Activated T-helper 17 cell treated with anti-CD3 and anti-CD28 coated beads, Interleukin-2, amount 50 U/mL, for 72 hours (primary cell): ENCODE measurements around the gene HMCN1. TPM values are rescaled to one million over a fixed set of nuclear protein-coding genes. Genes with fewer than 3 reads are reported as not detected.

Experiments used
- ATAC-seq: fragments of 150-1000 bp; cut with Tn5 transposase; replicated peaks from 2 replicates; pipeline ENCODE4 v1.10.0; 2021; ENCODE audit warnings: mild to moderate bottlenecking, moderate library complexity
- H3K27ac Mint-ChIP-seq: one replicate; pipeline ENCODE4 v1.8.0; 2022; ENCODE audit warnings: mixed read lengths
- H3K27me3 Mint-ChIP-seq: one replicate; pipeline ENCODE4 v1.8.0; 2022; ENCODE audit warnings: mixed read lengths
- H3K36me3 Mint-ChIP-seq: one replicate; pipeline ENCODE4 v1.8.0; 2022; ENCODE audit warnings: low read depth, mild to moderate bottlenecking, mixed read lengths
- H3K4me1 Mint-ChIP-seq: one replicate; pipeline ENCODE4 v1.8.0; 2022; ENCODE audit warnings: mixed read lengths
- H3K4me3 Mint-ChIP-seq: one replicate; pipeline ENCODE4 v1.8.0; 2022; ENCODE audit warnings: mild to moderate bottlenecking, mixed read lengths
- H3K9me3 Mint-ChIP-seq: one replicate; pipeline ENCODE4 v1.8.0; 2022; ENCODE audit warnings: mixed read lengths
- total RNA-seq, 2 donors: library from RNA; stranded (reverse); gene quantifications; one replicate each; pipeline ENCODE4 v1.2.3, GENCODE V29; 2022

The HMCN1 gene
- total RNA-seq, 2 donors from 2014 or later = 0.06 to 1.2 TPM

- H3K27ac Mint-ChIP-seq = no peak overlapping the region
- no peaks in the 10 kb centered on the region for H3K27me3 Mint-ChIP-seq
- no peaks in the 10 kb centered on the region for H3K36me3 Mint-ChIP-seq
- no peaks in the 10 kb centered on the region for H3K4me1 Mint-ChIP-seq
- H3K9me3 Mint-ChIP-seq = no peaks in the 10 kb centered on the region
- no peak overlapping the region for H3K4me3 Mint-ChIP-seq
- ATAC-seq = no peak
Observed at GRCh38 chr1:185837711-185838110, 103.5 kb downstream of the HMCN1 start.

- Mint-ChIP-seq H3K9me3 (no peaks in the 10 kb centered on the region), H3K36me3 (no peaks in the 10 kb centered on the region), H3K4me3 (no peak overlapping the region), H3K27me3 (no peaks in the 10 kb centered on the region), H3K4me1 (no peaks in the 10 kb centered on the region), H3K27ac (no peak overlapping the region)
- ATAC-seq = no peak
Observed at GRCh38 chr1:185838111-185838510, 103.9 kb downstream of the HMCN1 start.

- no peak overlapping the region for H3K4me3 Mint-ChIP-seq
- H3K27me3 Mint-ChIP-seq = no peaks in the 10 kb centered on the region
- H3K27ac Mint-ChIP-seq = no peak overlapping the region
- H3K36me3 Mint-ChIP-seq = no peaks in the 10 kb centered on the region
- no peaks in the 10 kb centered on the region for H3K4me1 Mint-ChIP-seq
- no peak for ATAC-seq
- no peaks in the 10 kb centered on the region for H3K9me3 Mint-ChIP-seq
Observed at GRCh38 chr1:185840880-185841279, 106.7 kb downstream of the HMCN1 start.

GRCh38 chr1:185843297-185843869 is 109.2 kb downstream of the HMCN1 start:
- Mint-ChIP-seq H3K27ac (no peak overlapping the region), H3K4me3 (no peak overlapping the region), H3K4me1 (no peaks in the 10 kb centered on the region), H3K9me3 (no peaks in the 10 kb centered on the region), H3K27me3 (no peaks in the 10 kb centered on the region), H3K36me3 (no peaks in the 10 kb centered on the region)
- ATAC-seq = no peak

GRCh38 chr1:185843986-185844385 is 109.8 kb downstream of the HMCN1 start:
- H3K4me1 Mint-ChIP-seq = no peaks in the 10 kb centered on the region
- no peak for ATAC-seq
- no peak overlapping the region for H3K4me3 Mint-ChIP-seq
- H3K36me3 Mint-ChIP-seq = no peaks in the 10 kb centered on the region
- no peak overlapping the region for H3K27ac Mint-ChIP-seq
- no peaks in the 10 kb centered on the region for H3K9me3 Mint-ChIP-seq
- H3K27me3 Mint-ChIP-seq = no peaks in the 10 kb centered on the region

- Mint-ChIP-seq H3K27me3 (no peaks in the 10 kb centered on the region), H3K36me3 (no peaks in the 10 kb centered on the region), H3K27ac (no peak overlapping the region), H3K4me1 (no peaks in the 10 kb centered on the region), H3K9me3 (no peaks in the 10 kb centered on the region), H3K4me3 (no peak overlapping the region)
- no peak for ATAC-seq
Observed at GRCh38 chr1:185846672-185847444, 112.7 kb downstream of the HMCN1 start.

GRCh38 chr1:185849014-185849413 is 114.8 kb downstream of the HMCN1 start:
- H3K4me3 Mint-ChIP-seq = no peak overlapping the region
- H3K36me3 Mint-ChIP-seq = no peaks in the 10 kb centered on the region
- no peaks in the 10 kb centered on the region for H3K4me1 Mint-ChIP-seq
- no peak for ATAC-seq
- H3K9me3 Mint-ChIP-seq = no peaks in the 10 kb centered on the region
- no peak overlapping the region for H3K27ac Mint-ChIP-seq
- no peaks in the 10 kb centered on the region for H3K27me3 Mint-ChIP-seq

- no peak overlapping the region for H3K27ac Mint-ChIP-seq
- no peak overlapping the region for H3K4me3 Mint-ChIP-seq
- H3K36me3 Mint-ChIP-seq = no peaks in the 10 kb centered on the region
- no peak for ATAC-seq
- H3K9me3 Mint-ChIP-seq = no peaks in the 10 kb centered on the region
- H3K27me3 Mint-ChIP-seq = no peaks in the 10 kb centered on the region
- H3K4me1 Mint-ChIP-seq = no peaks in the 10 kb centered on the region
Observed at GRCh38 chr1:185850366-185850765, 116.2 kb downstream of the HMCN1 start.

GRCh38 chr1:185853739-185854138 is 119.5 kb downstream of the HMCN1 start:
- no peak for ATAC-seq
- H3K9me3 Mint-ChIP-seq = no peaks in the 10 kb centered on the region
- H3K4me1 Mint-ChIP-seq = no peaks in the 10 kb centered on the region
- no peak overlapping the region for H3K27ac Mint-ChIP-seq
- no peaks in the 10 kb centered on the region for H3K36me3 Mint-ChIP-seq
- H3K27me3 Mint-ChIP-seq = no peaks in the 10 kb centered on the region
- no peak overlapping the region for H3K4me3 Mint-ChIP-seq

GRCh38 chr1:185856482-185856881 is 122.3 kb downstream of the HMCN1 start:
- Mint-ChIP-seq H3K4me1 (no peaks in the 10 kb centered on the region), H3K36me3 (no peaks in the 10 kb centered on the region), H3K27me3 (peaks cover 5% of the 10 kb centered on the region), H3K4me3 (no peak overlapping the region), H3K27ac (no peak overlapping the region), H3K9me3 (no peaks in the 10 kb centered on the region)
- no peak for ATAC-seq

GRCh38 chr1:185857442-185857841 is 123.3 kb downstream of the HMCN1 start:
- no peak overlapping the region for H3K4me3 Mint-ChIP-seq
- H3K27me3 Mint-ChIP-seq = peaks cover 12% of the 10 kb centered on the region
- H3K4me1 Mint-ChIP-seq = no peaks in the 10 kb centered on the region

GRCh38 chr1:185860311-185860710 is 126.1 kb downstream of the HMCN1 start:
- Mint-ChIP-seq H3K4me1 (no peaks in the 10 kb centered on the region), H3K27me3 (peaks cover 19% of the 10 kb centered on the region), H3K9me3 (no peaks in the 10 kb centered on the region), H3K36me3 (no peaks in the 10 kb centered on the region), H3K4me3 (no peak overlapping the region), H3K27ac (no peak overlapping the region)
- ATAC-seq = no peak

More at GRCh38 chr1:185857442-185857841, 123.3 kb downstream of the HMCN1 start:
- no peak for ATAC-seq
- Mint-ChIP-seq H3K36me3 (no peaks in the 10 kb centered on the region), H3K27ac (no peak overlapping the region), H3K9me3 (no peaks in the 10 kb centered on the region)

- no peak overlapping the region for H3K27ac Mint-ChIP-seq
- no peak overlapping the region for H3K4me3 Mint-ChIP-seq
- ATAC-seq = no peak
- peaks cover 19% of the 10 kb centered on the region for H3K27me3 Mint-ChIP-seq
- no peaks in the 10 kb centered on the region for H3K4me1 Mint-ChIP-seq
- no peaks in the 10 kb centered on the region for H3K36me3 Mint-ChIP-seq
- no peaks in the 10 kb centered on the region for H3K9me3 Mint-ChIP-seq
Observed at GRCh38 chr1:185860859-185861258, 126.7 kb downstream of the HMCN1 start.

GRCh38 chr1:185861630-185862029 is 127.4 kb downstream of the HMCN1 start:
- H3K27me3 Mint-ChIP-seq = peaks cover 19% of the 10 kb centered on the region
- no peak overlapping the region for H3K4me3 Mint-ChIP-seq
- H3K36me3 Mint-ChIP-seq = no peaks in the 10 kb centered on the region
- no peaks in the 10 kb centered on the region for H3K4me1 Mint-ChIP-seq
- no peak for ATAC-seq
- no peaks in the 10 kb centered on the region for H3K9me3 Mint-ChIP-seq
- H3K27ac Mint-ChIP-seq = no peak overlapping the region

GRCh38 chr1:185862235-185862634 is 128.0 kb downstream of the HMCN1 start:
- H3K36me3 Mint-ChIP-seq = no peaks in the 10 kb centered on the region
- H3K4me1 Mint-ChIP-seq = no peaks in the 10 kb centered on the region
- ATAC-seq = no peak
- peaks cover 19% of the 10 kb centered on the region for H3K27me3 Mint-ChIP-seq
- H3K27ac Mint-ChIP-seq = no peak overlapping the region
- no peak overlapping the region for H3K4me3 Mint-ChIP-seq
- H3K9me3 Mint-ChIP-seq = no peaks in the 10 kb centered on the region
